ENCODE data around the gene NDRG2.
"Not testable (repeated sequence)": the region's sequence is repeated elsewhere in the genome, so short reads cannot be mapped to it uniquely, and the experiment has no call there.

The NDRG2 gene

GRCh38 chr14:21047378-21047781, 22.5 kb upstream of the NDRG2 start:
- Mint-ChIP-seq H3K4me3 (no peak overlapping the region), H3K9me3 (no peaks in the 10 kb centered on the region), H3K4me1 (no peaks in the 10 kb centered on the region), H3K27ac (no peak overlapping the region), H3K27me3 (peaks cover 26% of the 10 kb centered on the region), H3K36me3 (no peaks in the 10 kb centered on the region)
- no peak for ATAC-seq (ENCODE audit: low read depth)
- no peak for DNase-seq (ENCODE audit: low spot score in 2 of 2)

GRCh38 chr14:21043974-21044618, 19.2 kb upstream of the NDRG2 start:
- Mint-ChIP-seq H3K27ac (no peak overlapping the region), H3K4me1 (no peaks in the 10 kb centered on the region), H3K36me3 (no peaks in the 10 kb centered on the region), H3K4me3 (no peak overlapping the region), H3K9me3 (no peaks in the 10 kb centered on the region), H3K27me3 (peaks cover 26% of the 10 kb centered on the region)
- ATAC-seq (ENCODE audit: low read depth): no peak
- DNase-seq (ENCODE audit: low spot score in 2 of 2): no peak

GRCh38 chr14:21043387-21043973, 18.6 kb upstream of the NDRG2 start:
- Mint-ChIP-seq H3K4me3 (no peak overlapping the region), H3K36me3 (no peaks in the 10 kb centered on the region), H3K27me3 (peaks cover 23% of the 10 kb centered on the region), H3K9me3 (no peaks in the 10 kb centered on the region), H3K27ac (no peak overlapping the region), H3K4me1 (no peaks in the 10 kb centered on the region)
- ATAC-seq (ENCODE audit: low read depth) (no peak), DNase-seq (ENCODE audit: low spot score in 2 of 2) (no peak)

GRCh38 chr14:21042918-21043317, 18.1 kb upstream of the NDRG2 start:
- no peak for DNase-seq (ENCODE audit: low spot score in 2 of 2)
- H3K4me1 Mint-ChIP-seq: no peaks in the 10 kb centered on the region
- no peaks in the 10 kb centered on the region for H3K9me3 Mint-ChIP-seq
- no peak for ATAC-seq (ENCODE audit: low read depth)
- no peaks in the 10 kb centered on the region for H3K36me3 Mint-ChIP-seq
- H3K27ac Mint-ChIP-seq: no peak overlapping the region
- H3K4me3 Mint-ChIP-seq: no peak overlapping the region
- H3K27me3 Mint-ChIP-seq: peaks cover 23% of the 10 kb centered on the region

GRCh38 chr14:21041676-21042433, 17.0 kb upstream of the NDRG2 start, which contains the start of gene RNASE7:
RNASE7 (plus strand) TSS chr14:21042362; CDS start chr14:21042993, 631 bp downstream.
- ATAC-seq (ENCODE audit: low read depth) (no peak), DNase-seq (ENCODE audit: low spot score in 2 of 2) (no peak)
- Mint-ChIP-seq H3K4me3 (no peak within 1 kb of the TSS), H3K27ac (no peak within 1 kb of the TSS), H3K36me3 (no peaks in the 10 kb centered on the region), H3K9me3 (no peaks in the 10 kb centered on the region), H3K27me3 (peaks cover 25% of the 10 kb centered on the region), H3K4me1 (no peaks in the 10 kb centered on the region)

- H3K9me3 Mint-ChIP-seq; H3K4me3 Mint-ChIP-seq; ATAC-seq (ENCODE audit: low read depth); H3K27ac Mint-ChIP-seq; DNase-seq (ENCODE audit: low spot score in 2 of 2); H3K4me1 Mint-ChIP-seq; H3K36me3 Mint-ChIP-seq: not testable (repeated sequence)
- H3K27me3 Mint-ChIP-seq: peaks cover 26% of the 10 kb centered on the region
Observed at GRCh38 chr14:21040941-21041340, 16.1 kb upstream of the NDRG2 start.

- no peak overlapping the region for H3K27ac Mint-ChIP-seq
- no peak for DNase-seq (ENCODE audit: low spot score in 2 of 2)
Observed at GRCh38 chr14:21040370-21040925, 15.6 kb upstream of the NDRG2 start.

GRCh38 chr14:21039585-21040369, 14.9 kb upstream of the NDRG2 start:
- no peaks in the 10 kb centered on the region for H3K36me3 Mint-ChIP-seq
- H3K27ac Mint-ChIP-seq: no peak overlapping the region
- no peak overlapping the region for H3K4me3 Mint-ChIP-seq
- peaks cover 23% of the 10 kb centered on the region for H3K27me3 Mint-ChIP-seq
- peak; percentile 80 for ATAC-seq (ENCODE audit: low read depth)
- peak in 1 of 2 donors; percentile 13 for DNase-seq (ENCODE audit: low spot score in 2 of 2)
- H3K9me3 Mint-ChIP-seq: no peaks in the 10 kb centered on the region
- no peaks in the 10 kb centered on the region for H3K4me1 Mint-ChIP-seq

More at GRCh38 chr14:21040370-21040925, 15.6 kb upstream of the NDRG2 start:
- no peak for ATAC-seq (ENCODE audit: low read depth)
- no peaks in the 10 kb centered on the region for H3K9me3 Mint-ChIP-seq
- H3K36me3 Mint-ChIP-seq: no peaks in the 10 kb centered on the region
- no peaks in the 10 kb centered on the region for H3K4me1 Mint-ChIP-seq
- no peak overlapping the region for H3K4me3 Mint-ChIP-seq
- H3K27me3 Mint-ChIP-seq: peaks cover 26% of the 10 kb centered on the region

- Mint-ChIP-seq H3K27ac (no peak overlapping the region), H3K4me1 (no peaks in the 10 kb centered on the region), H3K4me3 (no peak overlapping the region), H3K27me3 (peaks cover 19% of the 10 kb centered on the region), H3K9me3 (no peaks in the 10 kb centered on the region), H3K36me3 (no peaks in the 10 kb centered on the region)
- ATAC-seq (ENCODE audit: low read depth): no peak
- no peak for DNase-seq (ENCODE audit: low spot score in 2 of 2)
Observed at GRCh38 chr14:21038441-21039422, 13.9 kb upstream of the NDRG2 start.

- Mint-ChIP-seq H3K27me3 (peaks cover 12% of the 10 kb centered on the region), H3K4me3 (no peak overlapping the region), H3K9me3 (no peaks in the 10 kb centered on the region), H3K27ac (no peak overlapping the region), H3K4me1 (no peaks in the 10 kb centered on the region), H3K36me3 (no peaks in the 10 kb centered on the region)
- no peak for ATAC-seq (ENCODE audit: low read depth)
- no peak for DNase-seq (ENCODE audit: low spot score in 2 of 2)
Observed at GRCh38 chr14:21037156-21037555, 12.3 kb upstream of the NDRG2 start.

- Mint-ChIP-seq H3K27ac (no peak overlapping the region), H3K4me3 (no peak overlapping the region), H3K36me3 (no peaks in the 10 kb centered on the region), H3K9me3 (no peaks in the 10 kb centered on the region), H3K4me1 (no peaks in the 10 kb centered on the region), H3K27me3 (peaks cover 10% of the 10 kb centered on the region)
- ATAC-seq (ENCODE audit: low read depth) (no peak), DNase-seq (ENCODE audit: low spot score in 2 of 2) (no peak)
Observed at GRCh38 chr14:21036751-21037150, 11.9 kb upstream of the NDRG2 start.

GRCh38 chr14:21034707-21035106, 9.8 kb upstream of the NDRG2 start, which contains the start of gene RNASE13:
RNASE13 (minus strand) TSS chr14:21034807; CDS start chr14:21034288, 519 bp downstream.
- no peaks in the 10 kb centered on the region for H3K9me3 Mint-ChIP-seq
- no peak within 1 kb of the TSS for H3K27ac Mint-ChIP-seq
- H3K4me3 Mint-ChIP-seq: no peak within 1 kb of the TSS
- no peaks in the 10 kb centered on the region for H3K36me3 Mint-ChIP-seq
- ATAC-seq (ENCODE audit: low read depth) (no peak), DNase-seq (ENCODE audit: low spot score in 2 of 2) (no peak)
- H3K27me3 Mint-ChIP-seq: peaks cover 8% of the 10 kb centered on the region
- no peaks in the 10 kb centered on the region for H3K4me1 Mint-ChIP-seq

Data from memory B cell (primary cell).